Islet of Langerhans (tissue), 1 donor: ENCODE results near the gene FLYWCH1.
A peak's percentile ranks its signal among the peaks of the same experiment; 100 is the strongest.

ENCODE experiments used
- FAIRE-seq: peaks from one replicate; lab custom pipeline; 2011; peaks lifted over from hg19 to GRCh38; lab: Jason Lieb, UNC

Gene FLYWCH1

GRCh38 chr16:2911638-2912329 lies at the start of gene FLYWCH1:
Gene FLYWCH1, plus strand, starts transcription at chr16:2911931. Its CDS starts 17,755 bp downstream, at chr16:2929686.
- no peak for FAIRE-seq

DNA sequence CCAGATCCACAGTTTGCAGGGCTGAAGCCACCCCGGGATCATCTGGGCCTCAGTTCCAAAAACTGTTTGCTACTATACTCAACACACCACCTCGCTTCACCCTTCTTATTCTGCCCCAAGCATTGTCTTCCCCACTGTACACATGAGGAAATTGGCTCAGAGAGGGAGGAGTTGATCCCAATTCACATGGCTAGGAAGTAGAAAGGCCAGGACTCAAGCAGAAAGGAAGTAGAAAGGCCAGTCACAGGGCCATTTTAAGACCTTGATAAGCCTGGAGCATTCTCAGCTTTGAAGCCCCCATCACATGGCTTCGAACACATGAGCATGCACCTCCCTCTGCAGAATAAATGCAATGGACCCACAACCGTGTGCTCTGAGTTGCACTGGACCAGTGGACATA lies 46.1 kb upstream of the FLYWCH1 start:
- no peak for FAIRE-seq

- FAIRE-seq: no peak
Measured at GRCh38 chr16:2866431-2866830, 45.3 kb upstream of the FLYWCH1 start.

DNA sequence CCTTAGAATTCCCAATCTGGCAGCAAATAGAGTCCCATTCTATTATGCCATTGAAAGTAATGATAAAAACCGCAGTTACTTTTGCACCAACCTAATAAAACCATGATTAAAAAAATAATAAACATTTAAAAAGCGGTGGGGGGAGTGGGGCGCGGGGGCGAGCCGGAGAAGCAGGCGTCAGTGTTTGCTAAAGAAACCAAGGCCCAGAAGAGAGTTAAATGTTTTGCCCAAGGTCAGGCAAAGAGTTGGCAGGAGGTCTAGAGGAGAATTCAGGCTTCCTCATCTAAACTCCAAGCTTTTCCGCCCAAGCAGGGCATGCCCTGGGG lies 44.1 kb upstream of the FLYWCH1 start:
- no peak for FAIRE-seq

DNA sequence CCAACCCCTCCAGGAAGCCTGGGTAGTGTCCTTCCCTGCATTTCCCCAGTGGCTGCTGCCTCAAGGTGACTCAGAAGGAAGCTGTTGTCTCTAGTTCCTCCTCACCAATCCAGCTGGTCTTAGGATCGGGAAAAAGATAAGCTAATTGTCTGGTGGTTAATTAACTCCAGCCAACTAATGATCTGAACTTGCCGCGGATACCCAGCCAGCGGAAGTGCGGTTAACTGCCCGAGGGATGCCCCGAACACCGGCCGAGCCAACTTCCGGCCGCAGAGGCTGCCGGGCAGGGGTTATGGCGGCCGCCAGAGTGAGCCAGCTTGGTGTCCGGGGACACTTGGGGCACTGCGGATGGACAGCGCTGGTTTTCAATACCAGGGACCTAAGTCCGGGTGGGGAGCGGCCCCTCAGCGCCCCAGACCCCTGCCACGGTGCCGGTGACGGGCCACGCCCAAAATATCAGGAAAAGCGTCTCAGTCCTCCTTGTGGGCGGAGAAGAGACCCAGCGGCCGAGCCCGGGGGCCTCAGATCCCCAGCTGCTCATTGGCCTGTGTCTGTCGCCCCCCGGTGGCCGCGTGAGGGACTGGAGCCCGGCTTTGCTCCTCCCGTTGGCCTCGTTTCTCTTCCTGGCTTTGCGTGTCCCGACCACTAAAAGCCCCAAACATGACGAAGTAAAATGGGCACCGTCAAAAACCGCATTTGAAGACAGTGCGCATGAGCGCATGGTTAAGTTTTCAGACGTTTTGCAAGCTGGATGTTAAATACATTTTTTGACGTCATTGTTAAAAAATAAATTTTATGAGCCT lies 43.5 kb upstream of the FLYWCH1 start:
- peak; percentile 68 for FAIRE-seq

GRCh38 chr16:2871926-2872325 lies 39.8 kb upstream of the FLYWCH1 start:
- no peak for FAIRE-seq

- no peak for FAIRE-seq
Measured at GRCh38 chr16:2874032-2874911, 37.5 kb upstream of the FLYWCH1 start.

- no peak for FAIRE-seq
Measured at GRCh38 chr16:2874912-2875362, 36.8 kb upstream of the FLYWCH1 start.

DNA sequence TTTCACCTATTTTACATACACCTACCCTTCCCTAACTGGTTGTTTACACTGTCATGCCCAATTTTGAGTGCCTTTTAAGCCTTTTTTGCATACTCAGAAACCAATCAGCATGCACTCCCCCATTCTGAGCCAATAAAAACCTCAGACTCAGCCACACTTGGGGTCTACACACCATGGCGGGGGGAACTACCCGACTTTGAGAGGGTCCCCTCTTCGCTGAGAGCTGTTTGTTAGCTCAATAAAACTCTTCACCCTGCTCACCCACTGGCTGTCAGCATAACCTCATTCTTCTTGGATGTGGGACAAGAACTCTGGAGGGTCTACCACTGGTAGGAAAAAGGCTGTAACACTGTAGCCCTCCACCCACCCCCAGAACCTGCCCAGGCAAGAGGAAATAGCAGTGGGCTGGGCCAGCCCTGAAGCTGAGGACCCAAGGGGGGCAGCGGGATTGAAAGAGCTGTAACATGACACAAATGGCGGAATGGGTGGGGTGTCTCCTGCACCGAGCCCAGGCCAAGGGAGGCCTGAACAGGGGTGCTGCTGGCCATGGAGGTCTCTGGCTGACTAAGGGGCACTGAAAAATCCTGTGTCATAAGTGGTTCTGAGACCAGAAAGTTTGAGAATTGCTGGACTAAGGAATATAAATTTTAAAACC lies 31.8 kb upstream of the FLYWCH1 start:
- no peak for FAIRE-seq

DNA sequence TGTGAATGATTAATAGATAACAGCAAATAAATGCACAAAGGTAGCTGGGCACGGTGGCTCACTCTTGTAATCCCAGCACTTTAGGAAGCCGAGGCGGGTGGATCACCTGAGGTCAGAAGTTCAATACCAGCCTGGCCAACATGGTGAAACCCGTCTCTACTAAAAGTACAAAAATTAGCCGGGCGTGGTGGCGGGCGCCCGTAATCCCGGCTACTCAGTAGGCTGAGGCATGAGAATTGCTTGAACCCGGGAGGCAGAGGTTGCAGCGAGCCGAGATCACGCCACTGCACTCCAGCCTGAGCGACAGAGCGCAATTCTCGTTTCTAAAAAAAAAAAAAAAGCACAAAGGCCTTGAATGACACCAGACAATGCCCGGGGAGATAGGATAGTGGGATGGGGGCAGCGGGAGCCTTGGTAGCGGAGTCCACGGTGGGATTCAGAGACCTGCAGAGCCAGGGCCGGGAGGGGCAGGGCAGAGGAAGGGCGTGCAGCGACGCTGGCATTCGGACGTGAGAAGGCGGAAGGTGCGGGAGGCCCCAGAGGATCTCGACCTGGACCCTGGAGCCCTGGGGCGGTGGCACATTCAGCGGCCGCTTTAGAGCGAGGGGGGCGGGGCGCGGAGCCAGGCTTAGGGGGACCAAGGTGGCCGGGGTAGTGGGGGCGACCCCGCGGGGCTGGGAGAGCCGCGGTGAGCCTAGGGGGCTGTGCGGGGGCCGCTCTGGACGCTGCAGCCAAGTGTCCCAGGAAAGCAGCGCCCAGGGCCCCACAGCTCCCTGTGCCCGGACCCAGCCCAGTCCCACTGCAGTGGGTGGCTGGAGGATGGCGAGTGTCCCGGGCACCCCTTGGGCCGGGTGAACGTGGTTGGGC lies 29.7 kb upstream of the FLYWCH1 start:
- FAIRE-seq: no peak

- FAIRE-seq: peak; percentile 92
Measured at GRCh38 chr16:2882650-2883457, 28.9 kb upstream of the FLYWCH1 start, which contains the start of gene FLYWCH2. Gene FLYWCH2, plus strand, starts transcription at chr16:2883215. Its CDS starts 13,235 bp downstream, at chr16:2896450.

- FAIRE-seq: no peak
Measured at GRCh38 chr16:2883458-2883908, 28.2 kb upstream of the FLYWCH1 start.

- FAIRE-seq: no peak
Measured at GRCh38 chr16:2884041-2884451, 27.7 kb upstream of the FLYWCH1 start.

DNA sequence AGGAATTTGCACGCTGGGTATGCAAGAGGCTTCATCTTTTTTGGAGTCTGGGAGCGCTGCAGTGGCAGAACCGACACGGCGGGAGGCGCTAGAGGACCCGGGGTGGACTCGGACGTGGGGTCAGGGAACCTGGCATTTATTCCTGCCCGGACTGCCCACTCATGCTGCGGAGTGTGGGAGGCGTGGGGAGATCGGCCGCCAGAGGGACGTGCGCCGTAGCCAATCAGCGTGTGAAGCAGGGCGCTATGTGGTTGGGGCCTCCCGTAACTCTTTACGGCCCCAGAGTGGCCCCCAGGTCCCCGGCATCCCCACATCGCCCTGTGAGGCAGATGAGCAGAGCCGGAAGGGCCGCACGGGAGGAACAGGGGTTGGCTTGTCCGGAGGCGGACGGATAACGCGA lies 17.5 kb upstream of the FLYWCH1 start:
- FAIRE-seq: no peak

GRCh38 chr16:2895813-2896212 lies 15.9 kb upstream of the FLYWCH1 start:
- no peak for FAIRE-seq

- FAIRE-seq: no peak
Measured at GRCh38 chr16:2896480-2897010, 15.2 kb upstream of the FLYWCH1 start.

GRCh38 chr16:2897110-2897509 lies 14.6 kb upstream of the FLYWCH1 start:
- FAIRE-seq: no peak

DNA sequence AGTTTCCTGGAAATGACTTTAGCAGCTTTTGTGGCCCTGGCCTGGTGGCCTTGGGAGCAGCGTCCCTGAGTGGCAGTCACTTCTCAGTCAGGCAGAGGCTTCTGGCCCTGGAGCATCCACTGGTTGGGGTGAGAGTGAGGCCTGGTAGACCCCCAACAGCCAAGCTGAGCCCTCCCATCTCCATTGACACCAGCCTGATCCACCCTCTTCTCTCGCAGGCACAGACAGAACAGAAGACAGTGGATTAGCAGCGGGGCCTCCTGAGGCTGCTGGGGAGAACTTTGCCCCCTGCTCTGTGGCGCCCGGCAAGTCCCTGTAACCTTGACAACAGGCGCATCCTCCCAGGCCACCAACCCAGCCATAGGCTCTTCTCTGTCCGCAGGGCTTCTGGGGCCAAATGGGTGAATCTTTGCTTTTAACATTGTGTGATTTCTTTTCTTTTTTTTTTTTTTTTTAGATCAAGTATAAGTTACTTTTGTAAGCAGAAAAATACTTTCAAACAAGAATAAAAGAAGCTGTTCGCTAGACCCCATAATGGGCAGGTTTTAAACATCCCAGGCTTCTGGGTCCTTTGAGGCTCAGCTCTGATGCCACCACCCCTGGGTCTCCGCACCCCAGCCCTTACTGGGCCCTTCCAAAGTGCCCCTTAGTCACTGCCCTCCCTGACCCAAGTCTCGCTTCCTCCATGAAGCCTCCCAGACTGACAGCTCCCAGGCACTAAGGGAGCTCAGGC lies 12.7 kb upstream of the FLYWCH1 start:
- FAIRE-seq: no peak

- no peak for FAIRE-seq
Measured at GRCh38 chr16:2899564-2900072, 12.1 kb upstream of the FLYWCH1 start.
